Fibroblast of mammary gland (primary cell): Measurements from ENCODE around the gene PLA2G4E.

Experiments
- DNase-seq: peaks from one replicate; pipeline ENCODE4 v3.0.0-alpha.2; 2010; ENCODE audit warnings: low read depth
- H3K4me3 ChIP-seq: 2 replicates; pipeline ENCODE4 v1.5.1; 2011; ENCODE audit warnings: low read depth, mild to moderate bottlenecking, low read length, moderate library complexity; ENCODE audit not compliant: control insufficient read depth
- TF ChIP-seq, protein P1 (sequence below): conservative IDR thresholded peaks from 2 replicates; pipeline ENCODE4 v1.5.1; 2011; ENCODE audit warnings: low read depth, low read length, inconsistent platforms; ENCODE audit not compliant: control insufficient read depth, insufficient read depth

PLA2G4E gene

DNA sequence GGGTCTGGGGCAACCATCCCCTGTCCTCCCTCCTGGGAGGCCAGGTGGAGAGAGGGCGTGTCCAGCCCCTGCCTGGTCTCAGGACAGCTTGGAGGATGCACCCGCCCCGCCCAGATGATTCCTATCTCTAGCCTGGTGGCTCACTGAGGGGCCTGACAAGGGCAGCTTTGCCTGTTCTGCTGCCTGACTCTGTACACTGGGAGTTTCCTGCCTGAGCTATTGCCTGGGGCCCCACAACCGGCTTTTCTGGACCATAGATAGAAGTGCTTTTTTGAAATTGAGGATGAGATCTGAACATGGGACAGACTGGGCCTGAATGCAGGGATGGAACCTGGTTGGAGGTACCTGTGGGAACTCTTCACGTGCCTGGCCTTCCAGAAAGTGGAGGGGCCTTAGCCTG lies 751 bp upstream of the PLA2G4E start:
- TF ChIP-seq, protein P1, sequence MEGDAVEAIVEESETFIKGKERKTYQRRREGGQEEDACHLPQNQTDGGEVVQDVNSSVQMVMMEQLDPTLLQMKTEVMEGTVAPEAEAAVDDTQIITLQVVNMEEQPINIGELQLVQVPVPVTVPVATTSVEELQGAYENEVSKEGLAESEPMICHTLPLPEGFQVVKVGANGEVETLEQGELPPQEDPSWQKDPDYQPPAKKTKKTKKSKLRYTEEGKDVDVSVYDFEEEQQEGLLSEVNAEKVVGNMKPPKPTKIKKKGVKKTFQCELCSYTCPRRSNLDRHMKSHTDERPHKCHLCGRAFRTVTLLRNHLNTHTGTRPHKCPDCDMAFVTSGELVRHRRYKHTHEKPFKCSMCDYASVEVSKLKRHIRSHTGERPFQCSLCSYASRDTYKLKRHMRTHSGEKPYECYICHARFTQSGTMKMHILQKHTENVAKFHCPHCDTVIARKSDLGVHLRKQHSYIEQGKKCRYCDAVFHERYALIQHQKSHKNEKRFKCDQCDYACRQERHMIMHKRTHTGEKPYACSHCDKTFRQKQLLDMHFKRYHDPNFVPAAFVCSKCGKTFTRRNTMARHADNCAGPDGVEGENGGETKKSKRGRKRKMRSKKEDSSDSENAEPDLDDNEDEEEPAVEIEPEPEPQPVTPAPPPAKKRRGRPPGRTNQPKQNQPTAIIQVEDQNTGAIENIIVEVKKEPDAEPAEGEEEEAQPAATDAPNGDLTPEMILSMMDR = no peak
- H3K4me3 ChIP-seq = no peak overlapping the region
- no peak for DNase-seq

- TF ChIP-seq, protein P1 = no peak
- DNase-seq = no peak
- no peak overlapping the region for H3K4me3 ChIP-seq
Observed at GRCh38 chr15:42018306-42019224, 2.3 kb downstream of the PLA2G4E start.

- DNase-seq = no peak
- TF ChIP-seq, protein P1 = no peak
- no peak overlapping the region for H3K4me3 ChIP-seq
Observed at GRCh38 chr15:42016971-42017370, 3.9 kb downstream of the PLA2G4E start.

DNA sequence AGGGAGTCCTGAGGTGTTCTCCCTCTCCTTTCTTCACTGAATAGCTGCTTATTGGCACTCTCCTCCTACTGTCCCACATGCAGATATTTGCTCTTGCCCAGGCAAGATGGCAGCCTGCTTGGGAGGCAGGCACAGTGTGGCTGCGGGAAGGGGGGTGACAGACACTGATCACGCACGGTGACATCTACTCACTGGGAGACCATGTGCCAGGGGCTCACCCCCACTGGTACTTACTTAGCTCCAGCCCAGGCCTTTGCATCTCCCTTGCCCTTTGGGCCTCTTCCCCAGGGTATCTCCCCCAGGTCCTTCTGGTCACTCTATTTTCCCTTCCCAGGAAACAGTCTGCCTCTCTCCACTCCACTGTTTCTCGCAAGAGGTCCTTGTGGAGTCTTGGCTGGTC lies 6.4 kb downstream of the PLA2G4E start:
- TF ChIP-seq, protein P1 = no peak
- H3K4me3 ChIP-seq = no peak overlapping the region
- no peak for DNase-seq

- H3K4me3 ChIP-seq = no peak overlapping the region
- TF ChIP-seq, protein P1 = no peak
- no peak for DNase-seq
Observed at GRCh38 chr15:42012928-42013482, 7.8 kb downstream of the PLA2G4E start.

GRCh38 chr15:42012241-42012640 lies 8.6 kb downstream of the PLA2G4E start:
- H3K4me3 ChIP-seq = no peak overlapping the region
- DNase-seq = no peak
- TF ChIP-seq, protein P1 = no peak
